MM.1S (cell line): ENCODE data around the gene ARL5C.

ENCODE experiments used
- DNase-seq: peaks from one replicate; pipeline ENCODE4 v3.0.0-alpha.2; 2015
- H2AFZ ChIP-seq: fragments of 300-600 bp; sonication (generic); 2 replicates; pipeline ENCODE4 v1.6.0; 2016; ENCODE audit warnings: antibody characterized with exemption, low read length
- H3F3A ChIP-seq: fragments of 300-600 bp; sonication (generic); 2 replicates; pipeline ENCODE4 v1.6.1; 2016; ENCODE audit warnings: mild to moderate bottlenecking, antibody characterized with exemption, low read length, moderate library complexity, mixed read lengths; ENCODE audit not compliant: insufficient read depth
- H3K27ac ChIP-seq: fragments of 300-600 bp; sonication (generic); 2 replicates; pipeline ENCODE4 v1.5.1; 2016; ENCODE audit warnings: mild to moderate bottlenecking, low read length
- H3K27me3 ChIP-seq: fragments of 300-600 bp; sonication (generic); replicated peaks from 2 replicates; pipeline ENCODE4 v1.6.0; 2016; ENCODE audit warnings: low read length; ENCODE audit not compliant: insufficient read depth
- H3K36me3 ChIP-seq: fragments of 300-600 bp; sonication (generic); replicated peaks from 2 replicates; pipeline ENCODE4 v1.6.1; 2016; ENCODE audit warnings: mild to moderate bottlenecking, low read length, mixed read lengths; ENCODE audit not compliant: insufficient read depth
- H3K4me1 ChIP-seq: fragments of 300-600 bp; sonication (generic); 2 replicates; pipeline ENCODE4 v1.6.1; 2016; ENCODE audit warnings: low read length, mixed read lengths
- H3K4me2 ChIP-seq: fragments of 300-600 bp; sonication (generic); 2 replicates; pipeline ENCODE4 v1.6.0; 2016; ENCODE audit warnings: low read depth, low read length
- H3K4me3 ChIP-seq: fragments of 300-600 bp; sonication (generic); 2 replicates; pipeline ENCODE4 v1.5.1; 2016; ENCODE audit warnings: low read length, mixed read lengths
- H3K79me2 ChIP-seq: fragments of 300-600 bp; sonication (generic); 2 replicates; pipeline ENCODE4 v1.6.1; 2016; ENCODE audit warnings: mixed run types, low read length, mixed read lengths
- H3K9ac ChIP-seq: fragments of 300-600 bp; sonication (generic); 2 replicates; pipeline ENCODE4 v1.6.1; 2016; ENCODE audit warnings: low read length, mixed read lengths
- H3K9me2 ChIP-seq: fragments of 300-600 bp; sonication (generic); replicated peaks from 2 replicates; pipeline ENCODE4 v1.6.1; 2016; ENCODE audit warnings: mild to moderate bottlenecking, low read length, mixed read lengths; ENCODE audit not compliant: insufficient read depth
- H3K9me3 ChIP-seq: fragments of 300-600 bp; sonication (generic); replicated peaks from 2 replicates; pipeline ENCODE4 v1.6.1; 2016; ENCODE audit warnings: mild to moderate bottlenecking, low read length, mixed read lengths; ENCODE audit not compliant: insufficient read depth
- H4K20me1 ChIP-seq: fragments of 300-600 bp; sonication (generic); 2 replicates; pipeline ENCODE4 v1.6.1; 2016; ENCODE audit warnings: mild to moderate bottlenecking, low read length, moderate library complexity, mixed read lengths; ENCODE audit not compliant: insufficient read depth
- EZH2 ChIP-seq: fragments of 300-600 bp; sonication (generic); optimal IDR thresholded peaks from 2 replicates; pipeline ENCODE3; 2017; ENCODE audit warnings: low read depth, mild to moderate bottlenecking, antibody characterized with exemption, low read length, mixed read lengths
- EZH2phosphoT487 ChIP-seq: fragments of 300-600 bp; sonication (generic); IDR thresholded peaks from 2 replicates; pipeline ENCODE4 v1.6.1; 2018; ENCODE audit warnings: antibody characterized with exemption, low read length
- TF ChIP-seq, protein P1 (sequence below): fragments of 300-600 bp; sonication (generic); IDR thresholded peaks from 2 replicates; pipeline ENCODE4 v1.5.1; 2016; ENCODE audit warnings: antibody characterized with exemption, low read length, mixed read lengths

ARL5C gene

DNA sequence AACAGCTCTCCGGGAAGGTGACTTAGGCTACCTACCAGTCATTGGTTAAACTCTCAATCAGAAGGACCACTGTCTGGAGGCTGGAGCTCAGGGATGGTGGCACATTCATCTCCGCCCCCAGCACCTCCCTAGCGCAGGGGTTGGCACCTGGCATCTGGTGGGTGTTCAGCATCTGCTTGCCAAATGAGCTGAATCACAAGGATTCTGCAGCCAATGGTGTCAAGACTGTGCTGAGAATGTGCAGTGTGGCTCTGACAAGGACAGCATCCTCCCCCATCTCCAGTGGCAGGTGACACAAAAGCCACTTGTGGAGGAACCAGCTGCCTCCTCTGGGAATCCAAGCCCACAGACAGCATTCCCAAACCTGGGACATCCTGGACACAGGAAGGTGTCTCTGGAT is 49.7 kb downstream of the ARL5C start:
- Histone ChIP-seq H3K4me3 (no peak overlapping the region), H3K36me3 (no peaks in the 10 kb centered on the region), H3K9me2 (no peaks in the 10 kb centered on the region), H4K20me1 (no peaks in the 10 kb centered on the region), H3K27ac (no peak overlapping the region), H3K27me3 (0 out of 2 replicates have a peak, but pooled peaks cover 5% of the 10 kb centered on the region), H2AFZ (no peak overlapping the region), H3F3A (peaks cover 8% of the 10 kb centered on the region; the same call in 1 of the 2 replicates), H3K9ac (no peak overlapping the region), H3K79me2 (no peaks in the 10 kb centered on the region), H3K4me1 (peaks cover 11% of the 10 kb centered on the region), H3K4me2 (no peak overlapping the region), H3K9me3 (no peaks in the 10 kb centered on the region)
- TF ChIP-seq EZH2 (no peak), EZH2phosphoT487 (no peak)
- TF ChIP-seq, protein P1, sequence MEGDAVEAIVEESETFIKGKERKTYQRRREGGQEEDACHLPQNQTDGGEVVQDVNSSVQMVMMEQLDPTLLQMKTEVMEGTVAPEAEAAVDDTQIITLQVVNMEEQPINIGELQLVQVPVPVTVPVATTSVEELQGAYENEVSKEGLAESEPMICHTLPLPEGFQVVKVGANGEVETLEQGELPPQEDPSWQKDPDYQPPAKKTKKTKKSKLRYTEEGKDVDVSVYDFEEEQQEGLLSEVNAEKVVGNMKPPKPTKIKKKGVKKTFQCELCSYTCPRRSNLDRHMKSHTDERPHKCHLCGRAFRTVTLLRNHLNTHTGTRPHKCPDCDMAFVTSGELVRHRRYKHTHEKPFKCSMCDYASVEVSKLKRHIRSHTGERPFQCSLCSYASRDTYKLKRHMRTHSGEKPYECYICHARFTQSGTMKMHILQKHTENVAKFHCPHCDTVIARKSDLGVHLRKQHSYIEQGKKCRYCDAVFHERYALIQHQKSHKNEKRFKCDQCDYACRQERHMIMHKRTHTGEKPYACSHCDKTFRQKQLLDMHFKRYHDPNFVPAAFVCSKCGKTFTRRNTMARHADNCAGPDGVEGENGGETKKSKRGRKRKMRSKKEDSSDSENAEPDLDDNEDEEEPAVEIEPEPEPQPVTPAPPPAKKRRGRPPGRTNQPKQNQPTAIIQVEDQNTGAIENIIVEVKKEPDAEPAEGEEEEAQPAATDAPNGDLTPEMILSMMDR = no peak
- DNase-seq = no peak

DNA sequence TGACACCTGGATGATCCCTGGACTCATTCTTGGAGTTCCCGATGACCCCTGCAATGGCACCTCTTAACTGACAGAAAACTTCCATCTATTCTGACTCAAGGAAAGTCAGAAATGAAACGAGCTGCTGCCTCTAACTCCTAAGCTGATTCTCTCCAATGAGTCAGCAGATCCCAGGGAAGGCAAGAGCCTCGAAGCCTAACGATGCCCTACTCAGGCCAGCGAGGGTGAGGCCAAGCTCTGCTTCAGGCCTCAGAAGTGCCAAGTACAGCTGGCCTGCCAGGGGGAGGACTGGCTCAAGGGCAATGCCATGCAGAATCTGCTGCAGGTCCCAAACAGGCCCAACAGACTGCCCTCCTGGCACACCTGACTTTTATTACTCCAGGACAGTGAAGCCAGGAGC is 50.8 kb downstream of the ARL5C start:
- Histone ChIP-seq H3K36me3 (no peaks in the 10 kb centered on the region), H3F3A (peaks cover 8% of the 10 kb centered on the region; the same call in 1 of the 2 replicates), H3K4me3 (no peak overlapping the region), H3K9me2 (no peaks in the 10 kb centered on the region), H2AFZ (no peak overlapping the region), H3K27me3 (peaks cover 12% of the 10 kb centered on the region; the same call in 1 of the 2 replicates), H4K20me1 (no peaks in the 10 kb centered on the region), H3K4me1 (peaks cover 11% of the 10 kb centered on the region), H3K9ac (no peak overlapping the region), H3K4me2 (no peak overlapping the region), H3K79me2 (no peaks in the 10 kb centered on the region), H3K9me3 (no peaks in the 10 kb centered on the region), H3K27ac (no peak overlapping the region)
- TF ChIP-seq EZH2 = no peak
- TF ChIP-seq, protein P1 = no peak
- TF ChIP-seq EZH2phosphoT487 = no peak
- no peak for DNase-seq

DNA sequence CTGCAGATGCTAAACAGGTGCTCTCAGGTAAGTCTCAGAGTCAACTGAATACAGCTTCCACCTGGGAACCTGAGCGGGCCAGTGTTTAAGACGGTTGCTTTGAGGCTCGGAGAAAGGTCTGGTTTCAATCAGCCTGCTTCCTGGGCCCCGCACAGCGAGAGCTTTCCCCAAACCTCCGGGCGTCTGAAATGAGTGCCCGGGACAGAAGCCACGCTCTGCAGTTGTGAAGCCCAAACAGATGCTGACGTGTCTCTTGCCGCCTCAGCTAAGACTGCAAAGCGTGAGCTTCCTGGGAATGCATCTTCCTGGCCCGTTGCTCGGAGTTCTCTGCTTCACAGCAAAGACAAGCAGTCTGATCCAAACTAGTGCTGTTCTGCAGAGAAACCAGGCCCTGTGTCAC is 51.2 kb downstream of the ARL5C start:
- no peak for DNase-seq
- Histone ChIP-seq H3K4me3 (no peak overlapping the region), H4K20me1 (no peaks in the 10 kb centered on the region), H2AFZ (no peak overlapping the region), H3K4me2 (no peak overlapping the region), H3K79me2 (no peaks in the 10 kb centered on the region), H3K36me3 (no peaks in the 10 kb centered on the region), H3F3A (peaks cover 8% of the 10 kb centered on the region; the same call in 1 of the 2 replicates), H3K27ac (no peak overlapping the region), H3K4me1 (peaks cover 11% of the 10 kb centered on the region), H3K9ac (no peak overlapping the region), H3K9me2 (no peaks in the 10 kb centered on the region), H3K9me3 (no peaks in the 10 kb centered on the region), H3K27me3 (peaks cover 14% of the 10 kb centered on the region; the same call in 1 of the 2 replicates)
- TF ChIP-seq EZH2phosphoT487 (no peak), EZH2 (no peak)
- TF ChIP-seq, protein P1 = no peak
